Thyroid gland (tissue), 4 donors: Measurements from ENCODE around the gene MMD.

Experiments
- CTCF ChIP-seq, 6 experiments: fragments of 200-600 bp in 3 of 6; fragments of 450-650 bp in 3 of 6; sonication (generic) in 3 of 6; IDR thresholded peaks; one replicate each; pipeline ENCODE4 v1.5.1; 2016 to 2019; ENCODE audit warnings: antibody characterized with exemption in 6 of 6, mild to moderate bottlenecking in 2 of 6, inconsistent platforms in 1 of 6, moderate library complexity in 1 of 6
- POLR2A ChIP-seq, 2 donors: fragments of 450-650 bp; IDR thresholded peaks; one replicate each; pipeline ENCODE4 v1.6.1; 2017; ENCODE audit warnings: antibody characterized with exemption in 2 of 2, mild to moderate bottlenecking in 2 of 2, moderate library complexity in 1 of 2

- TF ChIP-seq CTCF (IDR thresholded peaks at IDR 0.05) = no peak
- no peak for TF ChIP-seq POLR2A (IDR thresholded peaks at IDR 0.05)
Observed at GRCh38 chr17:55346658-55347057, 75.0 kb downstream of the MMD start.
